ENCODE data around the gene EDARADD.
"Not testable (repeated sequence)": the region's sequence is repeated elsewhere in the genome, so short reads cannot be mapped to it uniquely, and the experiment has no call there.

EDARADD gene

GRCh38 chr1:236501093-236501492 is 107.0 kb downstream of the EDARADD start:
- Histone ChIP-seq H3K4me1 (ENCODE audit: control insufficient read depth, insufficient read depth, low read length) (no peaks in the 10 kb centered on the region), H3K27ac (ENCODE audit: low read depth, low read length) (no peak overlapping the region), H3K4me3 (ENCODE audit: low read length) (no peak overlapping the region), H3K27me3 (ENCODE audit: control insufficient read depth, insufficient read depth, low read length) (no peaks in the 10 kb centered on the region), H3K9ac (ENCODE audit: low read length) (no peak overlapping the region), H3K36me3 (ENCODE audit: control insufficient read depth, insufficient read depth, low read length) (no peaks in the 10 kb centered on the region)

GRCh38 chr1:236502579-236502971 is 108.5 kb downstream of the EDARADD start:
- Histone ChIP-seq H3K36me3 (ENCODE audit: control insufficient read depth, insufficient read depth, low read length) (no peaks in the 10 kb centered on the region), H3K27ac (ENCODE audit: low read depth, low read length) (no peak overlapping the region), H3K4me1 (ENCODE audit: control insufficient read depth, insufficient read depth, low read length) (no peaks in the 10 kb centered on the region), H3K4me3 (ENCODE audit: low read length) (no peak overlapping the region), H3K9ac (ENCODE audit: low read length) (no peak overlapping the region), H3K27me3 (ENCODE audit: control insufficient read depth, insufficient read depth, low read length) (no peaks in the 10 kb centered on the region)

GRCh38 chr1:236502972-236503639 is 109.0 kb downstream of the EDARADD start:
- Histone ChIP-seq H3K4me3 (ENCODE audit: low read length) (peak overlapping the region; percentile 60), H3K36me3 (ENCODE audit: control insufficient read depth, insufficient read depth, low read length) (no peaks in the 10 kb centered on the region), H3K27ac (ENCODE audit: low read depth, low read length) (no peak overlapping the region), H3K4me1 (ENCODE audit: control insufficient read depth, insufficient read depth, low read length) (no peaks in the 10 kb centered on the region), H3K9ac (ENCODE audit: low read length) (no peak overlapping the region), H3K27me3 (ENCODE audit: control insufficient read depth, insufficient read depth, low read length) (no peaks in the 10 kb centered on the region)

- not testable (repeated sequence) for H3K27ac ChIP-seq (ENCODE audit: low read depth, low read length); H3K4me3 ChIP-seq (ENCODE audit: low read length); H3K9ac ChIP-seq (ENCODE audit: low read length); H3K27me3 ChIP-seq (ENCODE audit: control insufficient read depth, insufficient read depth, low read length); H3K36me3 ChIP-seq (ENCODE audit: control insufficient read depth, insufficient read depth, low read length); H3K4me1 ChIP-seq (ENCODE audit: control insufficient read depth, insufficient read depth, low read length)
Measured at GRCh38 chr1:236504338-236504737, 110.3 kb downstream of the EDARADD start.

GRCh38 chr1:236507022-236507700 is 113.1 kb downstream of the EDARADD start:
- no peak overlapping the region for H3K27ac ChIP-seq (ENCODE audit: low read depth, low read length)

GRCh38 chr1:236508593-236509027 is 114.5 kb downstream of the EDARADD start:
- H3K36me3 ChIP-seq (ENCODE audit: control insufficient read depth, insufficient read depth, low read length) = no peaks in the 10 kb centered on the region
- no peaks in the 10 kb centered on the region for H3K27me3 ChIP-seq (ENCODE audit: control insufficient read depth, insufficient read depth, low read length)
- H3K4me1 ChIP-seq (ENCODE audit: control insufficient read depth, insufficient read depth, low read length) = no peaks in the 10 kb centered on the region
- H3K27ac ChIP-seq (ENCODE audit: low read depth, low read length) = no peak overlapping the region
- H3K4me3 ChIP-seq (ENCODE audit: low read length) = no peak overlapping the region
- no peak overlapping the region for H3K9ac ChIP-seq (ENCODE audit: low read length)

More at GRCh38 chr1:236507022-236507700, 113.1 kb downstream of the EDARADD start:
- Histone ChIP-seq H3K27me3 (ENCODE audit: control insufficient read depth, insufficient read depth, low read length) (no peaks in the 10 kb centered on the region), H3K9ac (ENCODE audit: low read length) (no peak overlapping the region), H3K4me1 (ENCODE audit: control insufficient read depth, insufficient read depth, low read length) (no peaks in the 10 kb centered on the region), H3K4me3 (ENCODE audit: low read length) (no peak overlapping the region), H3K36me3 (ENCODE audit: control insufficient read depth, insufficient read depth, low read length) (no peaks in the 10 kb centered on the region)

- Histone ChIP-seq H3K9ac (ENCODE audit: low read length) (no peak overlapping the region), H3K4me3 (ENCODE audit: low read length) (no peak overlapping the region), H3K4me1 (ENCODE audit: control insufficient read depth, insufficient read depth, low read length) (no peaks in the 10 kb centered on the region), H3K27me3 (ENCODE audit: control insufficient read depth, insufficient read depth, low read length) (no peaks in the 10 kb centered on the region), H3K27ac (ENCODE audit: low read depth, low read length) (no peak overlapping the region), H3K36me3 (ENCODE audit: control insufficient read depth, insufficient read depth, low read length) (no peaks in the 10 kb centered on the region)
Measured at GRCh38 chr1:236509203-236509602, 115.1 kb downstream of the EDARADD start.

- H3K9ac ChIP-seq (ENCODE audit: low read length) = no peak overlapping the region
- no peak overlapping the region for H3K27ac ChIP-seq (ENCODE audit: low read depth, low read length)
- no peak overlapping the region for H3K4me3 ChIP-seq (ENCODE audit: low read length)
- H3K36me3 ChIP-seq (ENCODE audit: control insufficient read depth, insufficient read depth, low read length) = no peaks in the 10 kb centered on the region
- H3K4me1 ChIP-seq (ENCODE audit: control insufficient read depth, insufficient read depth, low read length) = no peaks in the 10 kb centered on the region
- H3K27me3 ChIP-seq (ENCODE audit: control insufficient read depth, insufficient read depth, low read length) = no peaks in the 10 kb centered on the region
Measured at GRCh38 chr1:236509647-236510401, 115.7 kb downstream of the EDARADD start.

- H3K4me1 ChIP-seq (ENCODE audit: control insufficient read depth, insufficient read depth, low read length) = no peaks in the 10 kb centered on the region
- no peaks in the 10 kb centered on the region for H3K36me3 ChIP-seq (ENCODE audit: control insufficient read depth, insufficient read depth, low read length)
Measured at GRCh38 chr1:236511735-236512418, 117.8 kb downstream of the EDARADD start.

GRCh38 chr1:236514703-236515442 is 120.8 kb downstream of the EDARADD start:
- no peak overlapping the region for H3K9ac ChIP-seq (ENCODE audit: low read length)
- no peaks in the 10 kb centered on the region for H3K27me3 ChIP-seq (ENCODE audit: control insufficient read depth, insufficient read depth, low read length)
- H3K4me1 ChIP-seq (ENCODE audit: control insufficient read depth, insufficient read depth, low read length) = no peaks in the 10 kb centered on the region
- no peak overlapping the region for H3K4me3 ChIP-seq (ENCODE audit: low read length)
- no peaks in the 10 kb centered on the region for H3K36me3 ChIP-seq (ENCODE audit: control insufficient read depth, insufficient read depth, low read length)
- H3K27ac ChIP-seq (ENCODE audit: low read depth, low read length) = no peak overlapping the region

More at GRCh38 chr1:236511735-236512418, 117.8 kb downstream of the EDARADD start:
- Histone ChIP-seq H3K4me3 (ENCODE audit: low read length) (no peak overlapping the region), H3K9ac (ENCODE audit: low read length) (no peak overlapping the region), H3K27ac (ENCODE audit: low read depth, low read length) (no peak overlapping the region), H3K27me3 (ENCODE audit: control insufficient read depth, insufficient read depth, low read length) (no peaks in the 10 kb centered on the region)

- H3K27me3 ChIP-seq (ENCODE audit: control insufficient read depth, insufficient read depth, low read length) = no peaks in the 10 kb centered on the region
- H3K36me3 ChIP-seq (ENCODE audit: control insufficient read depth, insufficient read depth, low read length) = no peaks in the 10 kb centered on the region
- H3K4me3 ChIP-seq (ENCODE audit: low read length) = no peak overlapping the region
- H3K4me1 ChIP-seq (ENCODE audit: control insufficient read depth, insufficient read depth, low read length) = no peaks in the 10 kb centered on the region
- no peak overlapping the region for H3K27ac ChIP-seq (ENCODE audit: low read depth, low read length)
- no peak overlapping the region for H3K9ac ChIP-seq (ENCODE audit: low read length)
Measured at GRCh38 chr1:236515443-236515958, 121.4 kb downstream of the EDARADD start.
